DMS53 treated with DMSO at 0.1 percent for 48 hours (cell line): ENCODE results near the gene ITGAX.
"Not testable (repeated sequence)": the region's sequence is repeated elsewhere in the genome, so short reads cannot be mapped to it uniquely, and the experiment has no call there.

Experiments
- DNase-seq: peaks from one replicate; lab custom pipeline; 2025; ENCODE audit not compliant: unreplicated experiment; lab: John Stamatoyannopoulos, UW

The ITGAX gene

DNA sequence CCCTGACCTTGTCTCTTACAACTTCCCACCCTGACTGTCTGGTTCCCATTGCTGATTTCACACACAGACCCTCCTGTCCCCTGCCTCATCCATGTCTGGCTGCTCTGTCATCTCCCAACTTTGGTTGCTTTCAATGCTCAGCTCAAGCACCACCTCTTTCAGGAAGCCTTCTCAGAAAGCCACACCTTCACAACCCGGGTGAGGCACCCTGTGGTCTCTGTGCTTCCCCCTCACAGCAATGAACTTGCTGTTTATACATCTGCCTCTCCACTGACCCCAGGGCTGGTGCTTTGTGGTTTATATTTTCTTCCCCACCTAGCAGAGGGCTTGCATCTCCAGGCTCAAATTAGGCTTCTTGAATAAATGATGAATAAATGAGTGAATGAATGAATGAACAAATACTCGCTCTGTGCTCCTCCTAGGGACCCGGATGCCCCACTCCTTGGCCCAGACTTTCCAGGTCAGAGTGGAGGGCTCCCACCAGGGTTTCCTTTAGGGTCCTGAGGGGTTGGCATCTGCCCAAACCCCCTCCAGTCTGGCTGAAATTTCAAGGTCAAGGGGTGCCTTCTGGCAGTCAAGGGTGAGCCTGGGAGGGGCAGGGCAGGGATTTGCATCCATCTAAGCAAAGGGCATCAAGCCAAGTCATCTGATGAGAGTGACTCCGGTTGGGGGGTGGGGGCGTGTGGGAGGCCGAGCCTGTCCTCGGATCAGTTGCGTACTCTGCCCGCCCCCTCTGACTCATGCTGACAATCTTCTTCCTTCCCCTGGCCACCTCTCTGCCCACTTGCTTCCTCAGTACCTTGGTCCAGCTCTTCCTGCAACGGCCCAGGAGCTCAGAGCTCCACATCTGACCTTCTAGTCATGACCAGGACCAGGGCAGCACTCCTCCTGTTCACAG, at the start of gene ITGAX:
ITGAX (plus strand) TSS at position 783 of the 898 bp plus-strand sequence; CDS start at position 862, 79 bp downstream.
- DNase-seq, result no peak

DNA sequence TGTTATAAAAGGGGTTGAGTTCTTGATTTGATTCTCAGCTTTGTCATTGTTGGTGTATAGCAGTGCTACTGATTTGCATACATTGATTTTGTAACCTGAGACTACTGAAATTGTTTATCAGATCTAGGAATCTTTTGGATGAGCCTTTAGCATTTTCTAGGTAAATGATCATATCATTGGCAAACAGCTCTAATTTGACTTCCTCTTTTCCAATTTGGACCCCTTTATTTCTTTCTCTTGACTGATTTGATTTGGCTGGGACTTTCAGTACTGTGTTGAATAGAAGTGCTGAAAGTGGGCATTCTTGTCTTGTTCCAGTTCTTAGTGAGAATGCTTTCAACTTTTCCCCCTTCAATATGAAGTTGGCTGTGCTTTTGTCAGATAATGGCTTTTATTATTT, 49.8 kb upstream of the ITGAX start:
- no peak for DNase-seq

- not testable (repeated sequence) for DNase-seq
These were observed 46.6 kb upstream of the ITGAX start for GRCh38 chr16:31308381-31308780.

- DNase-seq, result no peak
These were observed 32.5 kb upstream of the ITGAX start for GRCh38 chr16:31322500-31322899.

DNA sequence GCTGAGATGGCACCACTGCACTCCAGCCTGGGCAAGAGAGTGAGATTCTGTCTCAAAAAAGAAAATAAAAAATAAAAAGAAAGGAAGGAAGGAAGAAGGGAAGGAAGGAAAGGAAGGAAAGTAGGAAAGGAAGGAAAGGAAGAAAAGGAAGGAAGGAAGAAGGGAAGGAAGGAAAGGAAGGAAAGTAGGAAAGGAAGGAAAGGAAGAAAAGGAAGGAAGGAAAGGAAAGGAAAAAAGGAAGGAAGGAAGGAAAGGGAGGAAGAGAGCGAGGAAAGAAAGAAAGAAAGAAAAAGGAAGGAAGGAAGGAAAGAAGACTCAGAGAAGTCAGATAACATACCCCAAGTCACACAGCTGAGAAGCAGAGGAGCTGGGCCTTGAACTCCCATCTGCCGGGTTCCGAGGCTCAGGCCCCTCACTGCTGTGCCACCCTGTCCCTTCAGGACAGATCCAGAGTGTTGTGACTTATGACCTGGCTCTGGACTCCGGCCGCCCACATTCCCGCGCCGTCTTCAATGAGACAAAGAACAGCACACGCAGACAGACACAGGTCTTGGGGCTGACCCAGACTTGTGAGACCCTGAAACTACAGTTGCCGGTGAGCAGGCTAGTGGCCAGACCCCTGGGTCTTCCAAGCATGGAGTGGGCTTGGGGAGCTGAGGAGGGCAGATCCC, 30.9 kb upstream of the ITGAX start:
- DNase-seq, result no peak

- no peak for DNase-seq
These were observed 29.8 kb upstream of the ITGAX start for GRCh38 chr16:31325171-31325570.

DNA sequence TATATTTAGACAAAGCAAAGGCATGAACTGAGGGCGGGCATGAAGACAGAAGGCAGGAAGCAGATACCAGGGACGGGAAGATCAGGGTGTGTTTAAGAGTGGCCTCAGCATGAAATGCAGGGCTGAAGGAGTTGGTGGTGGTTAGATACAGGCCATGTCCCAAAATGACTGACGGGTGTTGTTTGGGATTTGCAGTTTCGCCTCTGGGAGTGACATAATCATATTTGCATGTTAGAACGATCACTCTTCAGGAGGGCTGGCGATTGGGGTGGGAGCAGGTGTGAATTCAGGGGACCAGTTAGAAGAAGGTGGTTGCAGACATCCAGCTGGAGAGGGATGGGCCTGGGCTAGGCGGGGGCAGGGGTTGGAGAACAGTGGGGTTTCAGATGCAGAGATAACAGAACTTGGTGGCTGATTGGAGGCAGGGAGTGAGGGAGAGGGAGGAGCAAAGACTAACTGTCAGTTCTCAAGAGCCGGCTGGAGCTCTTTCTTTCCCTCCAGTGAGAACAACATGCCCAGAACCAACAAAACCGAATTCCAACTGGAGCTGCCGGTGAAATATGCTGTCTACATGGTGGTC, 27.2 kb upstream of the ITGAX start:
- no peak for DNase-seq

DNA sequence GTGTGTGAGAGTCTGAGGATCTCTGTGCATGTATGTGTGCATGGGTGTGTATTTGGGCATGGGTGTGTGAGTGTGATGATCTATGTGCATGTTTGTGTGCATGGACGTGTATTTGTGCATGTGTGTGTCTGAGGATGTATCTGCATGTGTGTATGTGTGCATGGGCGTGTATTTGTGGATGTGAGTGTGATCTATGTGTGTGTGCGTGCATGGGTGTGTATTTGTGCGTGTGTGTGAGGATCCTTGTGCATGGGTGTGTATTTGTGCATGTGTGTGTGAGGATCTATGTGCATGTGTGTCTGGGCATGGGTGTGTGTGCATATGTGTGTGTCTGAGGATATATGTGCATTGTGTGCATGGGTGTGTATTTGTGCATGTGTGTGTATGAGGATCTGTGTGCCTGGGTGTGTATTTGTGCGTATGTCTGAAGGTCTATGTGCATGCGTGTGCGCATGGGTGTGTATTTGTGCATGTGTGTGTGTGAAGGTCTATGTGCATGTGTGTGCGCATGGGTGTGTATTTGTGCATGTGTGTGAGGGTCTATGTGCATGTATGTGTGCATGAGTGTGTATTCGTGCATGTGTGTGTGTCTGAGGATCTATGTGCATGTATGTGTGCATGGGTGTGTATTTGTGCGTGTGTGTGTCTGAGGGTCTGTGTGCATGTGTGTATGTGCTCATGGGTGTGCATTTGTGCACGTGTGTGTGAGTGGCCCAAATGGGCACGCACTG, 26.5 kb upstream of the ITGAX start:
- no peak for DNase-seq

DNA sequence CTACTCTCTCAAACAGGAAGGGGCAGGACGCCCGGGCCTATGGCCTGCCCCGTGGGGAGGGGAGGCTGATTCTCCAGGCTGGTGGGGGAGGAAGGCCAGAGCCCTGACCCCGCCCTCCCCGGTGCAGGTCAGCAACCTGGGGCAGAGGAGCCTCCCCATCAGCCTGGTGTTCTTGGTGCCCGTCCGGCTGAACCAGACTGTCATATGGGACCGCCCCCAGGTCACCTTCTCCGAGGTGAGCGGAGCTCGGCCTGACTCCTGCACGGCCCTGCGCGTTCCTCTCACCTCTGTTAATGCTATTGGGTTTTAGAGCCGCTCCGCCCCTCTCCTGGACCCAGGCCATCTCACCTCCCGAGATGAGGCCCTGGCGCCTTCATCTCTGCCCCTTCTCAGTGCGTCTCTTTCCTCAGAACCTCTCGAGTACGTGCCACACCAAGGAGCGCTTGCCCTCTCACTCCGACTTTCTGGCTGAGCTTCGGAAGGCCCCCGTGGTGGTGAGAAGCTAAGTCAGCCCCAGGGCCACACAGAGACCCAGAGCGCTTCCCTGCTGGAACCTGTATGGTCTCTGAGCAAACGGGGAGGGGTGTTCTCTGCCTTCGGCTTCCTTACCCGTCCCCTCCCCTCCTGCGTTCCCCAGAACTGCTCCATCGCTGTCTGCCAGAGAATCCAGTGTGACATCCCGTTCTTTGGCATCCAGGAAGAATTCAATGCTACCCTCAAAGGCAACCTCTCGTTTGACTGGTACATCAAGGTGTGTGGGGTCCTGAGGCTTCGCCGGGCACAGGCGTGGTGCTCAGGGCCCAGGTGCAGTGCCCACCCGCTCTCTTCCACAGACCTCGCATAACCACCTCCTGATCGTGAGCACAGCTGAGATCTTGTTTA, 25.1 kb upstream of the ITGAX start:
- DNase-seq, result no peak

GRCh38 chr16:31330553-31330890, 24.5 kb upstream of the ITGAX start:
- no peak for DNase-seq

DNA sequence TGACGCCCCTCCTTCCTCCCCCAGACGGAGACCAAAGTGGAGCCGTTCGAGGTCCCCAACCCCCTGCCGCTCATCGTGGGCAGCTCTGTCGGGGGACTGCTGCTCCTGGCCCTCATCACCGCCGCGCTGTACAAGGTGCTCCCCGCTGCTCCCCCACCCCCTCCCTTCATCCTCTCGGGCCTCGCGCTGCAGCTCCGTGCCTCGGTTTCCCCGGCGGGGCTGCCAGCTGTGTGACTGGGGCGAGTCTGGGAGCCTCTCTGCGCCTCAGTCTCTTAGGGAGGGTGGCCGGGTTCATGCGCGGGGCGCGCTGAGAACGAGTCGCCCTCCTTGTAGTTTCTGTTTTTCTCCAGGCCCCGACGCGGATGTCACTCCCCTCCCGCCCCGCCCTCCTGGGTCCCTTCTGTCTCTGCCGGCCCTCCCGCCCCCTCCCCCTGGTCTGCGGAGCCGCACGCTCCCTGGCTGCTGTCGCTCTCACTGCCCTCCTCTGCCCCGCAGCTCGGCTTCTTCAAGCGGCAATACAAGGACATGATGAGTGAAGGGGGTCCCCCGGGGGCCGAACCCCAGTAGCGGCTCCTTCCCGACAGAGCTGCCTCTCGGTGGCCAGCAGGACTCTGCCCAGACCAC, 23.7 kb upstream of the ITGAX start:
- no peak for DNase-seq

DNA sequence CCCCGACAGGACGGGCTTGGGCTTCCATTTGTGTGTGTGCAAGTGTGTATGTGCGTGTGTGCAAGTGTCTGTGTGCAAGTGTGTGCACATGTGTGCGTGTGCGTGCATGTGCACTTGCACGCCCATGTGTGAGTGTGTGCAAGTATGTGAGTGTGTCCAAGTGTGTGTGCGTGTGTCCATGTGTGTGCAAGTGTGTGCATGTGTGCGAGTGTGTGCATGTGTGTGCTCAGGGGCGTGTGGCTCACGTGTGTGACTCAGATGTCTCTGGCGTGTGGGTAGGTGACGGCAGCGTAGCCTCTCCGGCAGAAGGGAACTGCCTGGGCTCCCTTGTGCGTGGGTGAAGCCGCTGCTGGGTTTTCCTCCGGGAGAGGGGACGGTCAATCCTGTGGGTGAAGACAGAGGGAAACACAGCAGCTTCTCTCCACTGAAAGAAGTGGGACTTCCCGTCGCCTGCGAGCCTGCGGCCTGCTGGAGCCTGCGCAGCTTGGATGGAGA, 23.1 kb upstream of the ITGAX start:
- DNase-seq, result no peak

DNA sequence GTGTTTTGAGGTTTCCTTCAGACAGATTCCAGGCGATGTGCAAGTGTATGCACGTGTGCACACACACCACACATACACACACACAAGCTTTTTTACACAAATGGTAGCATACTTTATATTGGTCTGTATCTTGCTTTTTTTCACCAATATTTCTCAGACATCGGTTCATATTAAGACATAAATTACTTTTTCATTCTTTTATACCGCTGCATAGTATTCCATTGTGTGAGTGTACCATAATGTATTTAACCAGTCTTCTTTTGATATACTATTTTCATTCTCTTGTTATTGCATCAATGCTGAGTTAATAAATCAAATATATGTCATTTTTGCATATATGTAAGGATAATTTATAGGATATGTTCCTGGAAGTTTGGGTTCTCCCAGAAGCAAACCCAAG, 22.4 kb upstream of the ITGAX start:
- DNase-seq, result no peak

- no peak for DNase-seq
These were observed 21.0 kb upstream of the ITGAX start for GRCh38 chr16:31333686-31334649.

DNA sequence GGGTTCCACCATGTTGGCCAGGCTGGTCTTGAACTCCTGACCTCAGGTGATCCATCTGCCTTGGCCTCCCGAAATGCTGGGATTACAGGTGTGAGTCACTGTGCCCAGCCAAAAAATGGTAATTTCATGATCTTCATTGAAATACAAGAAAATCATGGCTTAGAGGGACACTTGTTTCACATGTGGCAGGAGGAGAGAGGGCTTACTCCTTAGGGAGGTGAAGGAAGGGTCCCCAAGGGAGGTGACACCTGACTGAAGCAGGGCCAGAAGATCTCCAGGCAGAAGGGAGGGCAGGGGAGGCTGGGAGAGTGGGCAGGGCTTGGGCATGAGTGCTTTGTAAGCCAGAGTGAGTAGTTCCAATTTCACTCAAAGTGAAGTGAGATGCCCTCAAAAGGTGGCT, 20.0 kb upstream of the ITGAX start:
- DNase-seq, result no peak

DNA sequence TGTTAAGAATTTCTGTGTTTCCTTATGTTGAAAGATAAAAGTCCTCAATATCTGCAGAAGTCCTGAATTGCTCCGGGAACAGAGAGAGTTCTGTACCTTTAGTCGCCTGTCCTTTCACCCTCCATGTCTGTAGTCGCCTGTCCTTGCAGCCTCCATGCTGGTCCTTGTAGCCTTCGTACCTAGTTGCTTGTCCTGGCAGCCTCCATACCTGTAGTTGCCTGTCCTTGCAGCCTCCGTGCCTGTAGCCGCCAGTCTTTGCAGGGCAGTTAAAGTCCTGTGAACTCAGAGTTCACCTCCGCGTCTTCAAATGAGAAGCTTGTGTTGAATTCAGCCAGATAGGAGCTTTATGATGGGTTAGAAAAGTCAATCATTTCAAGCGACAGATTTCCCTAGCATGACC, 19.5 kb upstream of the ITGAX start:
- DNase-seq, result no peak

DNA sequence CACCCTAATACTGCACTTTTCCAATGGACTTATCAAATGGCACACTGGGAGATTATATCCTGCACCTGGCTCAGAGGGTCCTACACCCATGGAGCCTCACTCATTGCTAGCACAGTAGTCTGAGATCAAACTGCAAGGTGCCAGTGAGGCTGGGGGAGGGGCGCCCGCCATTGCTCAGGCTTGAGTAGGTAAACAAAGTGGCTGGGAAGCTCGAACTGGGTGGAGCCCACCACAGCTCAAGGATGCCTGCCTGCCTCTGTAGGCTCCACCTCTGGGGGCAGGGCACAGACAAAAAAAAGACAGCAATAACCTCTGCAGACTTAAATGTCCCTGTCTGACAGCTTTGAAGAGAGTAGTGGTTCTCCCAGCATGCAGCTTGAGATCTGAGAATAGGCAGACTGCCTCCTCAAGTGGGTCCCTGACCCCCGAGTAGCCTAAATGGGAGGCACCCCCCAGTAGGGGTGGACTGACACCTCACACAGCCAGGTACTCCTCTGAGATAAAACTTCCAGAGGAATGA, 16.8 kb upstream of the ITGAX start:
- DNase-seq, result not testable (repeated sequence)

GRCh38 chr16:31344712-31345111, 10.3 kb upstream of the ITGAX start:
- DNase-seq, result no peak
